Panc1 (cell line): Measurements from ENCODE around the gene HIGD1A.

ENCODE experiments used
- POLR2AphosphoS5 ChIP-seq: IDR thresholded peaks from 2 replicates; pipeline ENCODE4 v1.6.1; 2012; ENCODE audit warnings: mild to moderate bottlenecking, low read depth, low read length, moderate library complexity
- SIN3A ChIP-seq: IDR thresholded peaks from 2 replicates; pipeline ENCODE4 v1.6.1; 2012; ENCODE audit warnings: low read depth, mild to moderate bottlenecking, low read length, moderate library complexity, borderline replicate concordance; ENCODE audit not compliant: insufficient read depth
- TCF7L2 ChIP-seq: IDR thresholded peaks from 2 replicates; pipeline ENCODE4 v1.6.1; 2011; ENCODE audit warnings: mild to moderate bottlenecking, low read depth, low read length, inconsistent platforms
- TF ChIP-seq, protein P1 (sequence below): fragments of 450-650 bp; IDR thresholded peaks from 2 replicates; pipeline ENCODE4 v1.5.1; 2017; ENCODE audit warnings: mild to moderate bottlenecking
- TF ChIP-seq, protein P2 (sequence below), 2 experiments: IDR thresholded peaks; 2 replicates each; pipeline ENCODE4 v1.6.1; 2011 to 2012; ENCODE audit warnings: low read depth in 2 of 2, control low read depth in 1 of 2, low read length in 1 of 2, mild to moderate bottlenecking in 1 of 2, moderate library complexity in 1 of 2; ENCODE audit not compliant: insufficient read depth in 1 of 2

- TF ChIP-seq, protein P1, sequence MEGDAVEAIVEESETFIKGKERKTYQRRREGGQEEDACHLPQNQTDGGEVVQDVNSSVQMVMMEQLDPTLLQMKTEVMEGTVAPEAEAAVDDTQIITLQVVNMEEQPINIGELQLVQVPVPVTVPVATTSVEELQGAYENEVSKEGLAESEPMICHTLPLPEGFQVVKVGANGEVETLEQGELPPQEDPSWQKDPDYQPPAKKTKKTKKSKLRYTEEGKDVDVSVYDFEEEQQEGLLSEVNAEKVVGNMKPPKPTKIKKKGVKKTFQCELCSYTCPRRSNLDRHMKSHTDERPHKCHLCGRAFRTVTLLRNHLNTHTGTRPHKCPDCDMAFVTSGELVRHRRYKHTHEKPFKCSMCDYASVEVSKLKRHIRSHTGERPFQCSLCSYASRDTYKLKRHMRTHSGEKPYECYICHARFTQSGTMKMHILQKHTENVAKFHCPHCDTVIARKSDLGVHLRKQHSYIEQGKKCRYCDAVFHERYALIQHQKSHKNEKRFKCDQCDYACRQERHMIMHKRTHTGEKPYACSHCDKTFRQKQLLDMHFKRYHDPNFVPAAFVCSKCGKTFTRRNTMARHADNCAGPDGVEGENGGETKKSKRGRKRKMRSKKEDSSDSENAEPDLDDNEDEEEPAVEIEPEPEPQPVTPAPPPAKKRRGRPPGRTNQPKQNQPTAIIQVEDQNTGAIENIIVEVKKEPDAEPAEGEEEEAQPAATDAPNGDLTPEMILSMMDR: no peak
- TF ChIP-seq POLR2AphosphoS5 (no peak), SIN3A (no peak), TCF7L2 (no peak)
- TF ChIP-seq, protein P2, sequence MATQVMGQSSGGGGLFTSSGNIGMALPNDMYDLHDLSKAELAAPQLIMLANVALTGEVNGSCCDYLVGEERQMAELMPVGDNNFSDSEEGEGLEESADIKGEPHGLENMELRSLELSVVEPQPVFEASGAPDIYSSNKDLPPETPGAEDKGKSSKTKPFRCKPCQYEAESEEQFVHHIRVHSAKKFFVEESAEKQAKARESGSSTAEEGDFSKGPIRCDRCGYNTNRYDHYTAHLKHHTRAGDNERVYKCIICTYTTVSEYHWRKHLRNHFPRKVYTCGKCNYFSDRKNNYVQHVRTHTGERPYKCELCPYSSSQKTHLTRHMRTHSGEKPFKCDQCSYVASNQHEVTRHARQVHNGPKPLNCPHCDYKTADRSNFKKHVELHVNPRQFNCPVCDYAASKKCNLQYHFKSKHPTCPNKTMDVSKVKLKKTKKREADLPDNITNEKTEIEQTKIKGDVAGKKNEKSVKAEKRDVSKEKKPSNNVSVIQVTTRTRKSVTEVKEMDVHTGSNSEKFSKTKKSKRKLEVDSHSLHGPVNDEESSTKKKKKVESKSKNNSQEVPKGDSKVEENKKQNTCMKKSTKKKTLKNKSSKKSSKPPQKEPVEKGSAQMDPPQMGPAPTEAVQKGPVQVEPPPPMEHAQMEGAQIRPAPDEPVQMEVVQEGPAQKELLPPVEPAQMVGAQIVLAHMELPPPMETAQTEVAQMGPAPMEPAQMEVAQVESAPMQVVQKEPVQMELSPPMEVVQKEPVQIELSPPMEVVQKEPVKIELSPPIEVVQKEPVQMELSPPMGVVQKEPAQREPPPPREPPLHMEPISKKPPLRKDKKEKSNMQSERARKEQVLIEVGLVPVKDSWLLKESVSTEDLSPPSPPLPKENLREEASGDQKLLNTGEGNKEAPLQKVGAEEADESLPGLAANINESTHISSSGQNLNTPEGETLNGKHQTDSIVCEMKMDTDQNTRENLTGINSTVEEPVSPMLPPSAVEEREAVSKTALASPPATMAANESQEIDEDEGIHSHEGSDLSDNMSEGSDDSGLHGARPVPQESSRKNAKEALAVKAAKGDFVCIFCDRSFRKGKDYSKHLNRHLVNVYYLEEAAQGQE (IDR thresholded peaks at IDR 0.05; ENCODE audit: insufficient read depth in 1 of 2, low read depth in 2 of 2, low read length in 1 of 2): no peak
These were observed 18.5 kb upstream of the HIGD1A start for GRCh38 chr3:42822828-42823227.
